GM12872 (cell line): ENCODE results near the gene FOXM1.

Source experiments
- CTCF ChIP-seq: IDR thresholded peaks from 3 replicates; pipeline ENCODE4 v1.5.1; 2011; ENCODE audit warnings: low read depth, mild to moderate bottlenecking, low read length, moderate library complexity; ENCODE audit not compliant: insufficient read depth

FOXM1 gene

GRCh38 chr12:2851931-2852330, 25.0 kb downstream of the FOXM1 start:
- TF ChIP-seq CTCF, result no peak

- no peak for TF ChIP-seq CTCF
These were observed 31.7 kb downstream of the FOXM1 start for GRCh38 chr12:2845280-2845679.

- no peak for TF ChIP-seq CTCF
These were observed 32.2 kb downstream of the FOXM1 start for GRCh38 chr12:2844786-2845185.

- no peak for TF ChIP-seq CTCF
These were observed 34.0 kb downstream of the FOXM1 start for GRCh38 chr12:2842948-2843347.

GRCh38 chr12:2841056-2841650, 35.8 kb downstream of the FOXM1 start:
- TF ChIP-seq CTCF, result no peak

GRCh38 chr12:2836574-2836973, 40.4 kb downstream of the FOXM1 start:
- TF ChIP-seq CTCF, result no peak

GRCh38 chr12:2835691-2836403, 41.1 kb downstream of the FOXM1 start:
- TF ChIP-seq CTCF, result no peak
